SK-N-SH (cell line): ENCODE data around the gene CDKAL1. TPM values are rescaled to one million over a fixed set of nuclear protein-coding genes. Genes with fewer than 3 reads are reported as not detected.
A peak's percentile ranks its signal among the peaks of the same experiment; 100 is the strongest.

Experiments
- CTCF ChIA-PET: fragments of 300-600, 350-600 bp; formaldehyde crosslinking; extraction: SDS; loops from one replicate; lab custom pipeline; 2021; lab: Yijun Ruan, JAX
- POLR2A ChIA-PET: fragments of 350-600 bp; sonication (Branson Sonifier 250); formaldehyde crosslinking; extraction: SDS; loops from one replicate; lab custom pipeline; 2020; ENCODE audit warnings: antibody characterized with exemption, inconsistent platforms; lab: Yijun Ruan, JAX
- DNase-seq: peaks from one replicate; pipeline ENCODE4 v3.0.0; 2012
- H2AFZ ChIP-seq: fragments of 200-600 bp; sonication (generic); 2 replicates; pipeline ENCODE4 v1.8.1; 2016; ENCODE audit warnings: antibody characterized with exemption, mild to moderate bottlenecking, low read depth
- H3F3A ChIP-seq: fragments of 200-600 bp; sonication (generic); replicated peaks from 2 replicates; pipeline ENCODE3; 2016; ENCODE audit warnings: antibody characterized with exemption, mild to moderate bottlenecking; ENCODE audit not compliant: insufficient read depth
- H3K27ac ChIP-seq, 2 experiments: fragments of 200-500 bp in 1 of 2; fragments of 200-600 bp in 1 of 2; sonication (Bioruptor generic) in 1 of 2; sonication (generic), shearing (Covaris generic) in 1 of 2; 2 replicates each; pipeline versions ENCODE4 v1.5.1 to v1.6.1; 2014 to 2016; ENCODE audit warnings: low read depth in 2 of 2, inconsistent platforms in 1 of 2, low read length in 1 of 2, mild to moderate bottlenecking in 1 of 2, mixed read lengths in 1 of 2
- H3K27me3 ChIP-seq: fragments of 200-600 bp; sonication (generic), shearing (Covaris generic); 2 replicates; pipeline ENCODE4 v1.6.1; 2016; ENCODE audit warnings: mixed run types; ENCODE audit not compliant: insufficient read depth
- H3K36me3 ChIP-seq, 2 experiments: fragments of 200-500 bp in 1 of 2; fragments of 200-600 bp in 1 of 2; sonication (Bioruptor generic) in 1 of 2; sonication (generic) in 1 of 2; replicated peaks in 1 of 2; 2 replicates each; pipeline versions ENCODE3 to v1.5.1; 2014 to 2016; ENCODE audit warnings: low read length in 1 of 2, mild to moderate bottlenecking in 1 of 2; ENCODE audit not compliant: insufficient read depth in 2 of 2, control insufficient read depth in 1 of 2
- H3K4me1 ChIP-seq, 2 experiments: fragments of 200-500 bp in 1 of 2; fragments of 200-600 bp in 1 of 2; sonication (Bioruptor generic) in 1 of 2; sonication (generic), shearing (Covaris generic) in 1 of 2; 2 replicates each; pipeline versions ENCODE4 v1.5.1 to v1.6.1; 2014 to 2016; ENCODE audit warnings: low read depth in 1 of 2, low read length in 1 of 2, mixed run types in 1 of 2; ENCODE audit not compliant: insufficient read depth in 2 of 2, control insufficient read depth in 1 of 2
- H3K4me2 ChIP-seq: fragments of 200-600 bp; sonication (generic), shearing (Covaris generic); 2 replicates; pipeline ENCODE4 v1.6.1; 2017; ENCODE audit warnings: mixed run types
- H3K4me3 ChIP-seq, 2 experiments: fragments of 200-500 bp in 1 of 2; fragments of 200-600 bp in 1 of 2; sonication (Bioruptor generic) in 1 of 2; sonication (generic), shearing (Covaris generic) in 1 of 2; 2 replicates each; pipeline versions ENCODE4 v1.5.1 to v1.8.1; 2014 to 2016; ENCODE audit warnings: low read depth in 2 of 2, inconsistent platforms in 1 of 2, low read length in 1 of 2, mild to moderate bottlenecking in 1 of 2, mixed read lengths in 1 of 2, moderate library complexity in 1 of 2
- H3K79me2 ChIP-seq: fragments of 200-600 bp; sonication (generic); 2 replicates; pipeline ENCODE4 v1.8.1; 2017; ENCODE audit warnings: mild to moderate bottlenecking; ENCODE audit not compliant: insufficient read depth
- H3K9ac ChIP-seq: fragments of 200-600 bp; sonication (generic); 2 replicates; pipeline ENCODE4 v1.6.1; 2017; ENCODE audit warnings: mixed run types
- H3K9me2 ChIP-seq: fragments of 200-600 bp; sonication (generic); 2 replicates; pipeline ENCODE4 v1.6.1; 2017; ENCODE audit warnings: mixed run types
- H3K9me3 ChIP-seq: fragments of 200-600 bp; sonication (generic); 2 replicates; pipeline ENCODE4 v1.6.1; 2017; ENCODE audit warnings: mixed run types, mild to moderate bottlenecking, moderate library complexity
- H4K20me1 ChIP-seq: fragments of 200-600 bp; sonication (generic); 2 replicates; pipeline ENCODE4 v1.6.1; 2017; ENCODE audit warnings: mild to moderate bottlenecking, mixed run types; ENCODE audit not compliant: insufficient read depth
- CTCF ChIP-seq: fragments of 200-600 bp; sonication (generic); IDR thresholded peaks from 2 replicates; pipeline ENCODE4 v1.6.1; 2017; ENCODE audit warnings: antibody characterized with exemption, mild to moderate bottlenecking, moderate library complexity
- FOXM1 ChIP-seq: IDR thresholded peaks from 2 replicates; pipeline ENCODE4 v1.4.0; 2012; ENCODE audit warnings: low read depth, mild to moderate bottlenecking
- GABPA ChIP-seq: IDR thresholded peaks from 2 replicates; pipeline ENCODE4 v1.4.0; 2012; ENCODE audit warnings: low read depth, mild to moderate bottlenecking
- GATA2 ChIP-seq: sonication (generic); formaldehyde crosslinking; IDR thresholded peaks from 2 replicates; pipeline ENCODE4 v1.5.0; 2020; ENCODE audit warnings: mild to moderate bottlenecking, missing genetic modification reagents
- MXI1 ChIP-seq: IDR thresholded peaks from 2 replicates; pipeline ENCODE4 v1.6.1; 2012; ENCODE audit warnings: mild to moderate bottlenecking, low read depth, low read length, improper control_type of control experiment
- NFIC ChIP-seq: IDR thresholded peaks from 2 replicates; pipeline ENCODE4 v1.4.0; 2012; ENCODE audit warnings: borderline replicate concordance
- POLR2AphosphoS5 ChIP-seq: IDR thresholded peaks from 2 replicates; pipeline ENCODE4 v1.6.1; 2012; ENCODE audit warnings: low read depth, low read length
- RCOR1 ChIP-seq: fragments of 150-350 bp; IDR thresholded peaks from 2 replicates; pipeline ENCODE4 v1.6.1; 2017; ENCODE audit warnings: antibody characterized with exemption, low read length
- RXRA ChIP-seq: IDR thresholded peaks from 2 replicates; pipeline ENCODE4 v1.4.0; 2012; ENCODE audit warnings: low read depth, mild to moderate bottlenecking, borderline replicate concordance
- SIN3A ChIP-seq: IDR thresholded peaks from 2 replicates; pipeline ENCODE4 v1.6.1; 2012; ENCODE audit warnings: low read depth, mild to moderate bottlenecking, low read length, moderate library complexity, borderline replicate concordance
- TAF1 ChIP-seq: IDR thresholded peaks from 2 replicates; pipeline ENCODE4 v1.6.1; 2012; ENCODE audit warnings: low read depth, mild to moderate bottlenecking, low read length, moderate library complexity, borderline replicate concordance
- TEAD4 ChIP-seq: IDR thresholded peaks from 2 replicates; pipeline ENCODE4 v1.4.0; 2012; ENCODE audit warnings: mild to moderate bottlenecking, borderline replicate concordance; ENCODE audit not compliant: insufficient read depth
- WGBS: methylation state at CpG from one replicate; pipeline ENCODE4 v1.1.6; 2017; ENCODE audit warnings: low lambda C conversion rate; 5-methylcytosine and 5-hydroxymethylcytosine counted together
- polyA plus RNA-seq, 3 experiments: library from polyadenylated mRNA; depleted of rRNA; stranded (reverse); fragments of >200 nt; gene quantifications; 2 replicates each; pipeline ENCODE4 v1.2.3, GENCODE V29; 2012

CDKAL1 gene
- polyA plus RNA-seq, 1 of the 3 experiments (the other 2 are of a cell fraction), result 2.6 TPM

- no peak overlapping the region for H3K27ac ChIP-seq
- CTCF ChIA-PET, result no interaction called here
- H3K4me1 ChIP-seq, result peaks cover 0 to 5% of the 10 kb centered on the region in 2 experiments; a peak in 1 of 4 replicates
- H3K4me3 ChIP-seq, result no peak overlapping the region
- H3F3A ChIP-seq, result no peaks in the 10 kb centered on the region
- H3K9me3 ChIP-seq, result no peaks in the 10 kb centered on the region
- no peak for DNase-seq
- 89% methylated on average over 3 of the region's 3 CpGs for WGBS
- no peak overlapping the region for H3K9ac ChIP-seq
- no peak overlapping the region for H2AFZ ChIP-seq
- TF ChIP-seq RCOR1, result no peak
- no peak for TF ChIP-seq NFIC
- TF ChIP-seq MXI1, result no peak
- no peak for TF ChIP-seq POLR2AphosphoS5
- no peak for TF ChIP-seq GABPA
- TF ChIP-seq, all 33 proteins: peak for 0
- Histone ChIP-seq H3K4me2 (no peak overlapping the region), H3K36me3 (peaks cover 0 to 2% of the 10 kb centered on the region in 2 experiments), H3K9me2 (no peaks in the 10 kb centered on the region), H3K27me3 (no peaks in the 10 kb centered on the region), H3K79me2 (no peaks in the 10 kb centered on the region; the same call in 1 of the 2 replicates), H4K20me1 (no peaks in the 10 kb centered on the region)
- POLR2A ChIA-PET, result no interaction called here
Measured at GRCh38 chr6:20599302-20600051, 65.2 kb downstream of the CDKAL1 start.

GRCh38 chr6:20600831-20601230 lies 66.6 kb downstream of the CDKAL1 start:
- no peaks in the 10 kb centered on the region for H3K9me3 ChIP-seq
- peaks cover 0 to 2% of the 10 kb centered on the region in 2 experiments for H3K36me3 ChIP-seq
- CTCF ChIA-PET, result no interaction called here
- TF ChIP-seq GATA2 (CRISPR knock-in tag) (no peak), SIN3A (no peak), FOXM1 (no peak), TAF1 (no peak), CTCF (no peak), TEAD4 (no peak), RXRA (no peak)
- no peaks in the 10 kb centered on the region for H4K20me1 ChIP-seq
- no peak overlapping the region for H3K9ac ChIP-seq
- no peak overlapping the region for H2AFZ ChIP-seq
- no peaks in the 10 kb centered on the region; the same call in 1 of the 2 replicates for H3K79me2 ChIP-seq
- H3K9me2 ChIP-seq, result no peaks in the 10 kb centered on the region
- DNase-seq, result peak; percentile 18
- POLR2A ChIA-PET, result no interaction called here
- peaks cover 0 to 5% of the 10 kb centered on the region in 2 experiments; a peak in 1 of 4 replicates for H3K4me1 ChIP-seq
- no peak overlapping the region for H3K4me2 ChIP-seq
- no peak overlapping the region for H3K4me3 ChIP-seq
- H3F3A ChIP-seq, result no peaks in the 10 kb centered on the region
- WGBS, result 90% methylated on average over 3 of the region's 3 CpGs
- H3K27me3 ChIP-seq, result no peaks in the 10 kb centered on the region
- peak overlapping the region in 1 of 2 experiments; percentile 43; a peak in 1 of 4 replicates for H3K27ac ChIP-seq
